Endothelial cell of umbilical vein (primary cell): ENCODE measurements around the gene TRIP13.
A peak's percentile ranks its signal among the peaks of the same experiment; 100 is the strongest.

Source experiments
- EZH2 ChIP-seq: IDR thresholded peaks from 2 replicates; pipeline ENCODE4 v1.6.1; 2012; ENCODE audit warnings: borderline replicate concordance, low read depth, mild to moderate bottlenecking, moderate library complexity, low read length, inconsistent platforms; ENCODE audit not compliant: severe bottlenecking
- FOS ChIP-seq: IDR thresholded peaks from 2 replicates; pipeline ENCODE4 v1.6.1; 2011; ENCODE audit warnings: mild to moderate bottlenecking, low read length, moderate library complexity, borderline replicate concordance; ENCODE audit not compliant: insufficient read depth
- GATA2 ChIP-seq: IDR thresholded peaks from 2 replicates; pipeline ENCODE4 v1.7.0; 2011; ENCODE audit warnings: low read depth, mild to moderate bottlenecking, moderate library complexity, mixed read lengths, low read length; ENCODE audit not compliant: insufficient read length, insufficient read depth
- JUN ChIP-seq: IDR thresholded peaks from 2 replicates; pipeline ENCODE4 v1.6.1; 2011; ENCODE audit warnings: borderline replicate concordance, low read depth; ENCODE audit not compliant: insufficient read length, insufficient read depth
- MYC ChIP-seq: IDR thresholded peaks from one replicate; pipeline ENCODE4 v1.6.1; 2011; ENCODE audit warnings: mild to moderate bottlenecking, low read depth, low read length
- POLR2A ChIP-seq: IDR thresholded peaks from 2 replicates; pipeline ENCODE4 v1.6.1; 2012; ENCODE audit warnings: low read depth, mild to moderate bottlenecking, control low read depth, low read length
- POLR2AphosphoS5 ChIP-seq: IDR thresholded peaks from 2 replicates; pipeline ENCODE4 v1.6.1; 2012; ENCODE audit warnings: low read depth, mild to moderate bottlenecking, control low read depth, low read length, moderate library complexity; ENCODE audit not compliant: insufficient read depth
- TF ChIP-seq, protein P1 (sequence below), 2 donors: IDR thresholded peaks; 1 replicate in 1 of 2; 2 replicates in 1 of 2; pipeline ENCODE4 v1.5.1; 2011; ENCODE audit warnings: low read length in 2 of 2, mild to moderate bottlenecking in 2 of 2, moderate library complexity in 2 of 2, control low read depth in 1 of 2, inconsistent platforms in 1 of 2, low read depth in 1 of 2; ENCODE audit not compliant: insufficient read depth in 1 of 2; ENCODE audit errors: extremely low read depth in 1 of 2
- TF ChIP-seq, protein P2 (sequence below): IDR thresholded peaks from 2 replicates; pipeline ENCODE4 v1.6.1; 2011; ENCODE audit not compliant: insufficient read depth, insufficient read length

DNA sequence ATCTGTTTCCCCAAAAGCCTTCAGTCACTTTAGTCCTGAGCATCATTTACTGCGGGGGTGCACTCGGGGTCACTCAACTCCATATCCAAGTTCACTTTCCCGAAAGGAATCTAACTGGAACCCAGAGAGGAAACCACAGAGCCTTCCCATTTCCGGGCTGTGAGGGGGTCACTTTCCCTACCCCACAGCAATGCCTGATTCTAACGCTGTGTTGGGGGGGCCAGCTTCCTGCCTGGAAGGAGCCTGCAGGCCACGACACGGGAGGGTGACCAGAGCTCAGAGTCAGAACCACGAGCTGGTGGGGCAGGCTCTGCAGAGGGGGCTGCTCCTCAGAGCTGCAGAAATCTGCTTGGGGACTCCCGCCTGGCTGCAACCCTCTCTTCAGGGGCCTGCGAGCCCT lies 20.4 kb upstream of the TRIP13 start:
- TF ChIP-seq EZH2 (no peak), POLR2A (no peak), POLR2AphosphoS5 (peak; percentile 38), MYC (no peak), JUN (no peak), GATA2 (no peak), FOS (no peak)
- TF ChIP-seq, protein P1, sequence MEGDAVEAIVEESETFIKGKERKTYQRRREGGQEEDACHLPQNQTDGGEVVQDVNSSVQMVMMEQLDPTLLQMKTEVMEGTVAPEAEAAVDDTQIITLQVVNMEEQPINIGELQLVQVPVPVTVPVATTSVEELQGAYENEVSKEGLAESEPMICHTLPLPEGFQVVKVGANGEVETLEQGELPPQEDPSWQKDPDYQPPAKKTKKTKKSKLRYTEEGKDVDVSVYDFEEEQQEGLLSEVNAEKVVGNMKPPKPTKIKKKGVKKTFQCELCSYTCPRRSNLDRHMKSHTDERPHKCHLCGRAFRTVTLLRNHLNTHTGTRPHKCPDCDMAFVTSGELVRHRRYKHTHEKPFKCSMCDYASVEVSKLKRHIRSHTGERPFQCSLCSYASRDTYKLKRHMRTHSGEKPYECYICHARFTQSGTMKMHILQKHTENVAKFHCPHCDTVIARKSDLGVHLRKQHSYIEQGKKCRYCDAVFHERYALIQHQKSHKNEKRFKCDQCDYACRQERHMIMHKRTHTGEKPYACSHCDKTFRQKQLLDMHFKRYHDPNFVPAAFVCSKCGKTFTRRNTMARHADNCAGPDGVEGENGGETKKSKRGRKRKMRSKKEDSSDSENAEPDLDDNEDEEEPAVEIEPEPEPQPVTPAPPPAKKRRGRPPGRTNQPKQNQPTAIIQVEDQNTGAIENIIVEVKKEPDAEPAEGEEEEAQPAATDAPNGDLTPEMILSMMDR (IDR thresholded peaks at IDR 0.05; ENCODE audit: extremely low read depth in 1 of 2, insufficient read depth in 1 of 2, low read depth in 1 of 2, low read length in 2 of 2), result no peak
- TF ChIP-seq, protein P2, sequence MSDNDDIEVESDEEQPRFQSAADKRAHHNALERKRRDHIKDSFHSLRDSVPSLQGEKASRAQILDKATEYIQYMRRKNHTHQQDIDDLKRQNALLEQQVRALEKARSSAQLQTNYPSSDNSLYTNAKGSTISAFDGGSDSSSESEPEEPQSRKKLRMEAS, result no peak
